AG09319 (cell line): ENCODE results near the gene MEF2B.
A peak's percentile ranks its signal among the peaks of the same experiment; 100 is the strongest.
"Not testable (repeated sequence)": the region's sequence is repeated elsewhere in the genome, so short reads cannot be mapped to it uniquely, and the experiment has no call there.

ENCODE experiments used
- DNase-seq: peaks from one replicate; pipeline ENCODE4 v3.0.0-alpha.2; 2010; ENCODE audit warnings: low read depth; ENCODE audit errors: extremely low read depth
- TF ChIP-seq, protein P1 (sequence below): IDR thresholded peaks from 2 replicates; pipeline ENCODE4 v1.5.1; 2011; ENCODE audit warnings: low read depth, mild to moderate bottlenecking, inconsistent platforms, low read length, moderate library complexity

Gene MEF2B

GRCh38 chr19:19110410-19111135 is 59.5 kb downstream of the MEF2B start:
- DNase-seq, result no peak
- TF ChIP-seq, protein P1, sequence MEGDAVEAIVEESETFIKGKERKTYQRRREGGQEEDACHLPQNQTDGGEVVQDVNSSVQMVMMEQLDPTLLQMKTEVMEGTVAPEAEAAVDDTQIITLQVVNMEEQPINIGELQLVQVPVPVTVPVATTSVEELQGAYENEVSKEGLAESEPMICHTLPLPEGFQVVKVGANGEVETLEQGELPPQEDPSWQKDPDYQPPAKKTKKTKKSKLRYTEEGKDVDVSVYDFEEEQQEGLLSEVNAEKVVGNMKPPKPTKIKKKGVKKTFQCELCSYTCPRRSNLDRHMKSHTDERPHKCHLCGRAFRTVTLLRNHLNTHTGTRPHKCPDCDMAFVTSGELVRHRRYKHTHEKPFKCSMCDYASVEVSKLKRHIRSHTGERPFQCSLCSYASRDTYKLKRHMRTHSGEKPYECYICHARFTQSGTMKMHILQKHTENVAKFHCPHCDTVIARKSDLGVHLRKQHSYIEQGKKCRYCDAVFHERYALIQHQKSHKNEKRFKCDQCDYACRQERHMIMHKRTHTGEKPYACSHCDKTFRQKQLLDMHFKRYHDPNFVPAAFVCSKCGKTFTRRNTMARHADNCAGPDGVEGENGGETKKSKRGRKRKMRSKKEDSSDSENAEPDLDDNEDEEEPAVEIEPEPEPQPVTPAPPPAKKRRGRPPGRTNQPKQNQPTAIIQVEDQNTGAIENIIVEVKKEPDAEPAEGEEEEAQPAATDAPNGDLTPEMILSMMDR, result no peak; the same call in 1 of the 2 replicates

GRCh38 chr19:19109601-19110000 is 60.5 kb downstream of the MEF2B start:
- no peak for DNase-seq
- TF ChIP-seq, protein P1, result no peak

- no peak for DNase-seq
- TF ChIP-seq, protein P1, result no peak
Observed at GRCh38 chr19:19107654-19108053, 62.4 kb downstream of the MEF2B start.

- not testable (repeated sequence) for DNase-seq
Observed at GRCh38 chr19:19106938-19107337, 63.1 kb downstream of the MEF2B start.

DNA sequence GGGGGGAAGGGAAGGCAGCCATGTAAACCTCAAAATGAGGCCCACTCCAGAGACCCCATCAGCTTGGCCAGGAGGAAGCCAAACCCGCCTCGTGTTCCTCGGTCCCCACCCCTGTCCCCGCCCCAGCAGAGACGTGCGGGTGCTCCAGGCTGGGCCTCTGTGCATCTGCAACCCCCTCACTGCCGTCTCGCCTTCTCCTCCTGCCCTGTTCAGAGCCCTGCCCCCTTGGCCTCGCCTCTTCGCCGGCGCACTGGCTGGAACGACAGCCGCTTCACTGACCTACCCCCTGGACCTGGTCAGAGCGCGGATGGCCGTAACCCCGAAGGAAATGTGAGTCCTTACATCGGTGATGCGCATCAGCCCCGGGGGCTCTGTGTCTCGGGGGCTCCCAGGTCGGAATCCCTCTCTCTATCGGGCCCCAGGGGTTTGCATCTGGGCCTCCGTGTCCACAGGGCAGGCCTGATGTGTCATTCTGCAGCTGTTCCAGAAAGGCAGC is 64.0 kb downstream of the MEF2B start:
- TF ChIP-seq, protein P1, result no peak
- DNase-seq, result no peak

- peak; percentile 22 for DNase-seq
- TF ChIP-seq, protein P1, result no peak
Observed at GRCh38 chr19:19105365-19106055, 64.6 kb downstream of the MEF2B start.

DNA sequence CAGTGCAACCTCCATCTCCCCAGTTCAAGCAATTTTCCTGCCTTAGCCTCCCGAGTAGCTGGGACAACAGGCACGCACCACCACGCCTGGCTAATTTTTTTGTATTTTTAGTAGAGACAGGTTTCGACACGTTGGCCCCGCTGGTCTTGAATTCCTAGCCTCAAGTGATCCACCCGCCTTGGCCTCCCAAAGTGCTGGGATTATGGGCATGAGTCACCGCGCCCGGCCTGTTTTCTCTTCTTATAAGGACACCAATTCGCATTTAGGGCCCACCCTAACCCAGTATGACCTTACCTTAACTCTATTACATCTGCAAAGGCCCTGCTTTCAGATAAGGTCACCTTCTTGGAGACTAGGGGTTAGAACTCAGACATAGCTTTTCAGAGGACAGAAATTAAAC is 66.9 kb downstream of the MEF2B start:
- DNase-seq, result no peak
- TF ChIP-seq, protein P1, result no peak

- DNase-seq, result not testable (repeated sequence)
Observed at GRCh38 chr19:19102566-19102965, 67.5 kb downstream of the MEF2B start.
